Hair follicular keratinocyte (primary cell): ENCODE measurements around the gene MGLL. TPM values are rescaled to one million over a fixed set of nuclear protein-coding genes. Genes with fewer than 3 reads are reported as not detected.

Source experiments
- total RNA-seq: library from RNA; depleted of rRNA; stranded (reverse); fragments of >200 nt; gene quantifications from 2 replicates; pipeline ENCODE4 v1.2.3, GENCODE V29; 2015

MGLL gene
- total RNA-seq, result 33.5 and 42.6 TPM in 2 replicates

DNA sequence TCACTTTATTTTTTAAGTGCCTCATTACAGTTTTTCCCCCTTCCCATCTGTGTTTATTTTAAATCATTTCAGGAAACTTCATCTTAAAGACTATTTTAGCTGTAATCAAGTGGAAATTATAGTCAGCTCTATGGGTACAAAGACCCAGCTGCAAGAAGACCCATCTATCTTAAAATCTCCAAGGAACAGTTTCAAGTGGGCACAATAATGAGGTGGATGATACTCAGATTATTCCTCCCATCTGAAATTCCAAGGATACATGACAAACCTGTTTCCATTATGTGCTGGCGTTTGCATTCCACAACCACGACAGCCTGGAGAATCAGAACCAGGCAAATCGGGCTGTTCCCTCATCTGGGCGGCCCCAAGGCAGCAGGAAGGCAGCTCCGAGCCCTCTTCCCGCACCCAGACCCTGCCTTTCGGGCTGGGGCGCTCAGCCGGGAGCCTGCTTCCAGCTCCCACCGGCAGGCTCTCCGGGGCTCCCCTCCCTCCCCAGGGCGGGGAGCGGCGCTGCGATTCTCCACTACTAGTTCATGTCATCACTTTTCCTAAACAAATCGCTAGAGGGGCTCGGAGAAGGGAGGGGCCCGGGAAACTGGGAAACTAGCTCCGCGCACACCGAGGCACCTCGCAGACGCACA, at the start of gene MGLL:
MGLL (minus strand) TSS at position 475 of the 641 bp plus-strand sequence; CDS start at position 278, 197 bp downstream.

DNA sequence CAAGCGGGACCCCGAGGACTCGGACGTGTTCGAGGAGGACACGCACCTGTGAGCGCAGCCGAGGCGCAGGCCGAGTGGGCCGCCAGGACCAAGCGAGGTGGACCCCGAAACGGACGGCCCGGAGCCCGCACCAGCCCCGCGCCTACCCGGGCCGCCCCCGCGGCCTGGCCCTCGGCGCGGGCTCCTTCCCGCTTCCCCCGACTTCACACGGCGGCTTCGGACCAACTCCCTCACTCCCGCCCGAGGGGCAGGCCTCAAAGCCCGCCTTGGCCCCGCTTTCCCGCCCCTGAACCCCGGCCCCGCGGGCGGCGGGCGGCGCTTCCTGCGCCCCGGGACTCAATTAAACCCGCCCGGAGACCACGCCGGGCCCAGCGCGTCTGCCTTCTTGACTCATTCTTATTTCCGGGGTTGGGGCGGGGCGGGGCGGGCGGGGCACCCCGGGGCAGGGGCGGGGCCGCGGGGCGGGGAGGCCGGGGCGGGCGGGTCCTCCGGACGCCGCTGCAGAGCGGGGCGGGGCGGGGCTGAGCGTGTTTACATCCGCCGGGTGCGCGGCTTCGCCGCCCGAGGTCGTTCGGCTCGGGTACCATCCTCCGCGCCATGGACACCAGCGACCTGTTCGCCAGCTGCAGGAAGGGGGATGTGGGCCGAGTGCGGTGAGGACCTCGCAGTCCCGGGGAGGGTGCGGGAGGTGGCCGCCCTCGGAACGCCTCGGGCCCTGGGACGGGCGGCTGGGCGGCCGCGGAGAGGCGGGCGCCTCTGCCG, 149.7 kb downstream of the MGLL start, which contains the start of gene ABTB1:
ABTB1 (plus strand) TSS at position 524 of the 762 bp plus-strand sequence; CDS start at position 598, 74 bp downstream.

Other genes with a start within 250 kb of the MGLL start
- 37.1 and 38.4 TPM in 2 replicates for gene TPRA1, start 231.8 kb downstream of the MGLL start, total RNA-seq
- 19.4 and 63.7 TPM in 2 replicates for gene MCM2, start 224.1 kb downstream of the MGLL start, total RNA-seq
- 2.4 and 5.5 TPM in 2 replicates for gene PODXL2, start 193.3 kb downstream of the MGLL start, total RNA-seq
- gene ABTB1, start 149.6 kb downstream of the MGLL start, total RNA-seq, result 11.7 and 17.2 TPM in 2 replicates
- gene KBTBD12, start 92.7 kb upstream of the MGLL start, total RNA-seq, result not detected in 2 replicates
- 264 and 266 TPM in 2 replicates for gene SEC61A1, start 229.9 kb upstream of the MGLL start, total RNA-seq